ENCODE data around the gene ARHGAP1. TPM values are rescaled to one million over a fixed set of nuclear protein-coding genes. Genes with fewer than 3 reads are reported as not detected.
A peak's percentile ranks its signal among the peaks of the same experiment; 100 is the strongest.

Gene ARHGAP1
- total RNA-seq, 2 experiments from 2014 or later: 33.7 to 36.3 TPM

DNA sequence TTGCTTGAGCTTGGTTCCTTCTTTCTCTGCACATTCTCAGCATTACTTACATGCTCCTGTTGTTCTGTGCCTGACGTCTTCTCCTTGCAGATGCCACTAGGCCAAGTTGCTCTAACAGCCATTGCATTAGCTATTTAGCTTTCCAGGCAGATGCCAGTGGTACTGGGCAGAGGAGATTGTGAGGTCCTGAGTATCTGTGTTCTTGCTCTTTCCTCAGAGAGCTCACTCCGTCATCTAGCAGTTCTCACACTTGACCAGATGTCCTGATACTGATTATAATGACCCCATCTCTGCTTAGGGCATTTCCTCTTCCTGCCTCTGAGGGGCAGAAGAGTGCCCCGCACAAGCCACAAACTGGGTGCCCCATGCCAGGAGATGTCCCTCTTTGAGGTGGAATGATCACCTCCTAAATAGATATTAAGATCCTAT, 30.7 kb downstream of the ARHGAP1 start:
- Histone ChIP-seq H3K27me3 (ENCODE audit: control insufficient read depth in 1 of 2, insufficient read depth in 2 of 2, low read length in 2 of 2) (no peaks in the 10 kb centered on the region), H3K27ac (ENCODE audit: low read depth in 1 of 2, low read length in 2 of 2) (peak overlapping the region in 1 of 2 donors; percentile 55), H3K4me3 (ENCODE audit: low read length) (no peak overlapping the region), H3K4me1 (ENCODE audit: insufficient read depth, low read length) (peaks cover 59% of the 10 kb centered on the region), H3K36me3 (ENCODE audit: insufficient read depth, low read length) (peaks cover 76% of the 10 kb centered on the region), H3K9me3 (ENCODE audit: control insufficient read depth in 1 of 2, insufficient read depth in 1 of 2, low read length in 2 of 2) (no peaks in the 10 kb centered on the region)
- POLR2A ChIA-PET: interaction anchor here (1.7 to 8.0 kb wide), 3 partner anchors 14 to 52 kb away, joined by 4 to 146 read pairs (median 24); partner anchors contain the start of genes ARHGAP1, ATG13, HARBI1 and ZNF408
- no peaks in the 10 kb centered on the region for H3K27me3 Mint-ChIP-seq
- peak overlapping the region; percentile 80 for H3K27ac Mint-ChIP-seq
- peaks cover 79% of the 10 kb centered on the region for H3K36me3 Mint-ChIP-seq (ENCODE audit: low read depth)
- no peak for ATAC-seq (ENCODE audit: poor library complexity)
- H3K4me1 Mint-ChIP-seq (ENCODE audit: low read depth): peaks cover 59% of the 10 kb centered on the region
- H3K4me3 Mint-ChIP-seq: peak overlapping the region; percentile 60
- intact Hi-C loops (cut with DNase I, micrococcal nuclease): no loop called here
- CTCF ChIA-PET: no interaction called here
- TF ChIP-seq, protein P1, sequence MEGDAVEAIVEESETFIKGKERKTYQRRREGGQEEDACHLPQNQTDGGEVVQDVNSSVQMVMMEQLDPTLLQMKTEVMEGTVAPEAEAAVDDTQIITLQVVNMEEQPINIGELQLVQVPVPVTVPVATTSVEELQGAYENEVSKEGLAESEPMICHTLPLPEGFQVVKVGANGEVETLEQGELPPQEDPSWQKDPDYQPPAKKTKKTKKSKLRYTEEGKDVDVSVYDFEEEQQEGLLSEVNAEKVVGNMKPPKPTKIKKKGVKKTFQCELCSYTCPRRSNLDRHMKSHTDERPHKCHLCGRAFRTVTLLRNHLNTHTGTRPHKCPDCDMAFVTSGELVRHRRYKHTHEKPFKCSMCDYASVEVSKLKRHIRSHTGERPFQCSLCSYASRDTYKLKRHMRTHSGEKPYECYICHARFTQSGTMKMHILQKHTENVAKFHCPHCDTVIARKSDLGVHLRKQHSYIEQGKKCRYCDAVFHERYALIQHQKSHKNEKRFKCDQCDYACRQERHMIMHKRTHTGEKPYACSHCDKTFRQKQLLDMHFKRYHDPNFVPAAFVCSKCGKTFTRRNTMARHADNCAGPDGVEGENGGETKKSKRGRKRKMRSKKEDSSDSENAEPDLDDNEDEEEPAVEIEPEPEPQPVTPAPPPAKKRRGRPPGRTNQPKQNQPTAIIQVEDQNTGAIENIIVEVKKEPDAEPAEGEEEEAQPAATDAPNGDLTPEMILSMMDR (IDR thresholded peaks at IDR 0.05): no peak
- H3K9me3 Mint-ChIP-seq: no peaks in the 10 kb centered on the region
- peak in 2 of 14 experiments; percentile 21 to 29 for DNase-seq

DNA sequence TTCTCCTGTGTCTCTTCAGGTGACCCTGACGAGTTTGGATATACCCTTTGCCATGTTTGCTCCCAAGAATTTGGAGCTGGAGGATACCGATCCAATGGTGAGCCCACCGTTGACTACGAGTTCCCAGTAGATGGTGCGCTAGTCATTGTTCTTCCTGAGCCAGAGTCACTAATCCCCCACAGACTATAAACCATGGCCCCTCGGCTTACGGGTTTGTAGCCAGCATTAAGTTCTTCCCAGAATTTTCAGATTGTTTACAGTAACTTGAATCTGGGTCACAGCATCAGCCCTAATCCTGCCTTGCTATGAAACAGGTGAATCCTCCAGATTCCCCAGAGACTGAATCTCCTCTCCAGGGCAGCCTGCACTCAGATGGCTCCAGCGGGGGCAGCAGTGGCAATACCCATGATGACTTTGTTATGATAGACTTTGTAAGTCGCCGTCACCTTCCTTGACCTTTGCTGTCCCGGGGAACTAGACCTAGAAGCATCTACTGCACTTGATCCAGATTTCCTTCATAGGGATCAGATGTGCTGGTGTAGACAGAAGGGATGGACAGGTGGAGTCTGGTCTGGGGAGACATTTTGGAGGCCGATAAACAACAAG, 31.8 kb downstream of the ARHGAP1 start:
- Histone ChIP-seq H3K27ac (ENCODE audit: low read depth in 1 of 2, low read length in 2 of 2) (no peak overlapping the region), H3K36me3 (ENCODE audit: insufficient read depth, low read length) (peaks cover 80% of the 10 kb centered on the region), H3K4me1 (ENCODE audit: insufficient read depth, low read length) (peaks cover 47% of the 10 kb centered on the region), H3K4me3 (ENCODE audit: low read length) (no peak overlapping the region), H3K9me3 (ENCODE audit: control insufficient read depth in 1 of 2, insufficient read depth in 1 of 2, low read length in 2 of 2) (no peaks in the 10 kb centered on the region), H3K27me3 (ENCODE audit: control insufficient read depth in 1 of 2, insufficient read depth in 2 of 2, low read length in 2 of 2) (no peaks in the 10 kb centered on the region)
- intact Hi-C loops (cut with DNase I, micrococcal nuclease): no loop called here
- Mint-ChIP-seq H3K9me3 (no peaks in the 10 kb centered on the region), H3K36me3 (ENCODE audit: low read depth) (peaks cover 84% of the 10 kb centered on the region), H3K27ac (peak overlapping the region; percentile 80), H3K4me1 (ENCODE audit: low read depth) (peaks cover 48% of the 10 kb centered on the region), H3K4me3 (no peak overlapping the region), H3K27me3 (no peaks in the 10 kb centered on the region)
- POLR2A ChIA-PET: interaction anchor here (3.2 kb wide), 1 partner anchor 51 kb away, joined by 24 read pairs; the partner anchor contains the start of genes ATG13 and HARBI1
- DNase-seq (no peak), ATAC-seq (ENCODE audit: poor library complexity) (no peak)
- CTCF ChIA-PET: interaction anchor here (0.7 kb wide), 1 partner anchor 52 kb away, joined by 3 read pairs; the partner anchor contains the start of genes ATG13 and HARBI1
- TF ChIP-seq, protein P1 (IDR thresholded peaks at IDR 0.05): no peak

DNA sequence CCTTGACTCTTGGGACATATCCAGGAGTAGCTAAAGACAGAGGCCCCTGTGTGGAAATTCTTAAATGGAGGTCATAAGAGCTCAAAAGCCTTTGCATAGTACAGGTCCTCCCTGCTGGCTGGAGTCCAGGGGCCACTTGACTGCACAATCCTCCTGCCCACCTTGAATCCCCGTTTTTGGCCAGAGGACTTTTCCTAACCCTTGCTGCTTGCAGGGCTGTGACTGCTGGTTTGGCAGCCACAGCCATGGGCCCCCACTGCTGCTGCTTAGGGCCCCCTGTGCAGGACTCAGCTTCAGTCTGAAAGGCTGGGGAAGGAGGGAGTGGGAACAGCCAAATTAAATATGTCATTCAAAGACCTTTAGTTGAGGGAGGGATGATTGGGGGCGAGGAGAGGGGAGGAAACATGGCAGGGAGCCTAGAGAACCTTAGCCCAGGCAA, 33.4 kb downstream of the ARHGAP1 start:
- H3K27me3 Mint-ChIP-seq: no peaks in the 10 kb centered on the region
- Histone ChIP-seq H3K36me3 (ENCODE audit: insufficient read depth, low read length) (peaks cover 77% of the 10 kb centered on the region), H3K27me3 (ENCODE audit: control insufficient read depth in 1 of 2, insufficient read depth in 2 of 2, low read length in 2 of 2) (no peaks in the 10 kb centered on the region), H3K4me1 (ENCODE audit: insufficient read depth, low read length) (peaks cover 32% of the 10 kb centered on the region), H3K9me3 (ENCODE audit: control insufficient read depth in 1 of 2, insufficient read depth in 1 of 2, low read length in 2 of 2) (no peaks in the 10 kb centered on the region), H3K4me3 (ENCODE audit: low read length) (no peak overlapping the region), H3K27ac (ENCODE audit: low read depth in 1 of 2, low read length in 2 of 2) (no peak overlapping the region)
- DNase-seq (no peak), ATAC-seq (ENCODE audit: poor library complexity) (no peak)
- intact Hi-C loops (cut with DNase I, micrococcal nuclease): no loop called here
- no peak overlapping the region for H3K4me3 Mint-ChIP-seq
- peaks cover 34% of the 10 kb centered on the region for H3K4me1 Mint-ChIP-seq (ENCODE audit: low read depth)
- CTCF ChIA-PET: no interaction called here
- H3K9me3 Mint-ChIP-seq: no peaks in the 10 kb centered on the region
- peaks cover 86% of the 10 kb centered on the region for H3K36me3 Mint-ChIP-seq (ENCODE audit: low read depth)
- TF ChIP-seq, protein P1 (IDR thresholded peaks at IDR 0.05): no peak
- POLR2A ChIA-PET: no interaction called here
- H3K27ac Mint-ChIP-seq: peak overlapping the region; percentile 18
